OCI-LY3 (cell line): Measurements from ENCODE around the gene MBD3L2.

Experiments used
- EZH2phosphoT487 ChIP-seq: fragments of 200-600 bp; shearing (Covaris generic); IDR thresholded peaks from 2 replicates; pipeline ENCODE4 v1.6.1; 2018; ENCODE audit warnings: antibody characterized with exemption, mixed run types, low read depth
- TF ChIP-seq, protein P1 (sequence below): fragments of 200-600, 300-600 bp; sonication (generic); IDR thresholded peaks from 2 replicates; pipeline ENCODE4 v1.5.1; 2014; ENCODE audit warnings: antibody characterized with exemption, low read length, low read depth

DNA sequence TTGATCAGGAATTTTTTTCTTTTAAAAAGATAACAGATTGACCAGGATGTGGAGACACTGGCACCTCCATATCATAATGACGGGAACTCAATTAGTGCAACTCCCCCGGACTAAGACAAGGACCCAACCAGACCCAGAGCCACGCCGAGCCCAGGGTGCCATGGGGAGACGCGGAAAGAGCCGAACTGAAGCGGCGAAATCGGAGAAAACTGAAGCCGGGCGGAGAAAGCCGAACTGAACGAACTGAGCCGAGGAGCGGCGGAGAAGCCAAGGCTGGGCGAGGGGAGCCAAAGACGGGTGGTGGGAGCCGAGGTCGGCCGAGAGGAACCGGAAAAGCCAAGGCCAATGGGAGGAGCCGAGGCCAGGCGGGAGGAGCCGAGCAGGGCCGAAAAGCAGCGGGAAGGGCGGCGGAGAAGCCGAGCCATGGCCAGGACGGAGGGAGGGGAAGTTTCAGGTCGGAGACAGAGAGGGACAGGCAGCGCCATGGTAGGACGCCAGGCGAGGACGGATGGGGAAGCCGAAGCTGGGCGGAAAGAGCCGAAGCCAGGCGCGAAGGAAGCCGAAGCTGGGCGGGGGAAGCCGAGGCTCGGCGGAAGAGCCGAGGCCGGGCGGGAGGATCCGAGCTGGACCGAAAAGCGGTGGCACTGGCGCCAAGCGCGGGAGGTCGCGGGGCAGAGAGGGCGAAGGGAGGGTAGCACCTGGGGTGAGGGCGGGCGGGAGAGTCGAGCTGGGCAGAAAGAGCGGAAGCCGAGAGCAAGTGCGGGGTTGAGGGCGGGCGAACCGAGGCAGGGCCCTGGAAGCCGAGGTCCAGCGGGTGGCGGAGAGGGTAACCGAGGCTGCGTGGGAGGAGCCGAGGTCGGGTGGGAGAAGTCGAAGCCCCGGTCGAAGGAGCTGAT, 49.8 kb downstream of the MBD3L2 start:
- TF ChIP-seq, protein P1, sequence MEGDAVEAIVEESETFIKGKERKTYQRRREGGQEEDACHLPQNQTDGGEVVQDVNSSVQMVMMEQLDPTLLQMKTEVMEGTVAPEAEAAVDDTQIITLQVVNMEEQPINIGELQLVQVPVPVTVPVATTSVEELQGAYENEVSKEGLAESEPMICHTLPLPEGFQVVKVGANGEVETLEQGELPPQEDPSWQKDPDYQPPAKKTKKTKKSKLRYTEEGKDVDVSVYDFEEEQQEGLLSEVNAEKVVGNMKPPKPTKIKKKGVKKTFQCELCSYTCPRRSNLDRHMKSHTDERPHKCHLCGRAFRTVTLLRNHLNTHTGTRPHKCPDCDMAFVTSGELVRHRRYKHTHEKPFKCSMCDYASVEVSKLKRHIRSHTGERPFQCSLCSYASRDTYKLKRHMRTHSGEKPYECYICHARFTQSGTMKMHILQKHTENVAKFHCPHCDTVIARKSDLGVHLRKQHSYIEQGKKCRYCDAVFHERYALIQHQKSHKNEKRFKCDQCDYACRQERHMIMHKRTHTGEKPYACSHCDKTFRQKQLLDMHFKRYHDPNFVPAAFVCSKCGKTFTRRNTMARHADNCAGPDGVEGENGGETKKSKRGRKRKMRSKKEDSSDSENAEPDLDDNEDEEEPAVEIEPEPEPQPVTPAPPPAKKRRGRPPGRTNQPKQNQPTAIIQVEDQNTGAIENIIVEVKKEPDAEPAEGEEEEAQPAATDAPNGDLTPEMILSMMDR, result no peak
- TF ChIP-seq EZH2phosphoT487, result no peak
